Endothelial cell of umbilical vein (primary cell): ENCODE measurements around the gene IFNGR1. TPM values are rescaled to one million over a fixed set of nuclear protein-coding genes. Genes with fewer than 3 reads are reported as not detected.

Experiments used
- BruUV-seq: library from RNA; stranded (reverse); fragments of 400-500 nt; replicated peaks from 2 replicates; lab custom pipeline; 2021; lab: Mats Ljungman, UMichigan
- CTCF ChIA-PET: fragments of 300-600, 350-600 bp; sonication (Branson Sonifier 250); formaldehyde crosslinking; loops from one replicate; lab custom pipeline; 2021; ENCODE audit warnings: antibody characterized with exemption, inconsistent platforms; lab: Charles Lee
- POLR2A ChIA-PET: fragments of 300-600, 350-600 bp; sonication (Branson Sonifier 250); formaldehyde crosslinking; loops from one replicate; lab custom pipeline; 2021; ENCODE audit warnings: antibody characterized with exemption, inconsistent platforms; lab: Charles Lee
- DNase-seq: peaks from one replicate; pipeline ENCODE4 v3.0.0-alpha.2; 2011; ENCODE audit warnings: low read depth, low spot score
- FAIRE-seq: peaks from 2 replicates; lab custom pipeline; 2011; peaks lifted over from hg19 to GRCh38; lab: Jason Lieb, UNC
- H2AFZ ChIP-seq: 2 replicates; pipeline ENCODE4 v1.6.0; 2012; ENCODE audit warnings: low read depth, low read length, control low read depth, inconsistent platforms
- H3K27ac ChIP-seq: 2 replicates; pipeline ENCODE4 v1.5.1; 2011; ENCODE audit warnings: low read depth, mild to moderate bottlenecking, control low read depth, low read length, moderate library complexity; ENCODE audit not compliant: insufficient read depth
- H3K27me3 ChIP-seq, 2 experiments: 2 replicates each; pipeline versions ENCODE4 v1.6.0 to v1.6.1; 2011; ENCODE audit warnings: low read length in 2 of 2, mixed read lengths in 1 of 2; ENCODE audit not compliant: control insufficient read depth in 2 of 2, insufficient read depth in 2 of 2
- H3K36me3 ChIP-seq, 2 experiments: 2 replicates in 1 of 2; 3 replicates in 1 of 2; pipeline ENCODE4 v1.5.1; 2011; ENCODE audit warnings: low read length in 2 of 2, mild to moderate bottlenecking in 1 of 2, moderate library complexity in 1 of 2; ENCODE audit not compliant: control insufficient read depth in 2 of 2, insufficient read depth in 2 of 2; ENCODE audit errors: extremely low read depth in 1 of 2
- H3K4me1 ChIP-seq: 3 replicates; pipeline ENCODE4 v1.5.1; 2011; ENCODE audit warnings: mild to moderate bottlenecking, low read length; ENCODE audit not compliant: control insufficient read depth, insufficient read depth; ENCODE audit errors: extremely low read depth
- H3K4me2 ChIP-seq: 2 replicates; pipeline ENCODE4 v1.6.1; 2011; ENCODE audit warnings: low read length, control low read depth, mixed read lengths; ENCODE audit not compliant: insufficient read depth
- H3K4me3 ChIP-seq, 3 experiments: fragments of 200-600 bp in 1 of 3; sonication (generic), shearing (Covaris generic) in 1 of 3; replicated peaks in 1 of 3; 2 replicates each; pipeline ENCODE4 v1.5.1; 2011 to 2016; ENCODE audit warnings: control low read depth in 3 of 3, low read length in 3 of 3, mild to moderate bottlenecking in 2 of 3, inconsistent platforms in 1 of 3, low read depth in 1 of 3, moderate library complexity in 1 of 3; ENCODE audit not compliant: insufficient read depth in 1 of 3
- H3K79me2 ChIP-seq: 2 replicates; pipeline ENCODE4 v1.6.0; 2012; ENCODE audit warnings: low read length, inconsistent platforms; ENCODE audit not compliant: control insufficient read depth, insufficient read depth
- H3K9ac ChIP-seq: replicated peaks from 2 replicates; pipeline ENCODE3; 2011; ENCODE audit warnings: low read length, control low read depth; ENCODE audit not compliant: insufficient read depth; ENCODE audit errors: extremely low read depth
- H3K9me1 ChIP-seq: replicated peaks from 3 replicates; pipeline ENCODE4 v1.6.0; 2011; ENCODE audit warnings: mild to moderate bottlenecking, low read length; ENCODE audit not compliant: control insufficient read depth, insufficient read depth; ENCODE audit errors: extremely low read depth
- H3K9me3 ChIP-seq: replicated peaks from 2 replicates; pipeline ENCODE4 v1.5.1; 2012; ENCODE audit warnings: low read length, inconsistent platforms; ENCODE audit not compliant: control insufficient read depth, insufficient read depth
- H4K20me1 ChIP-seq: replicated peaks from 2 replicates; pipeline ENCODE3; 2011; ENCODE audit warnings: mild to moderate bottlenecking, low read length; ENCODE audit not compliant: control insufficient read depth, insufficient read depth; ENCODE audit errors: extremely low read depth
- FOS ChIP-seq: IDR thresholded peaks from 2 replicates; pipeline ENCODE4 v1.6.1; 2011; ENCODE audit warnings: mild to moderate bottlenecking, low read length, moderate library complexity, borderline replicate concordance; ENCODE audit not compliant: insufficient read depth
- JUN ChIP-seq: IDR thresholded peaks from 2 replicates; pipeline ENCODE4 v1.6.1; 2011; ENCODE audit warnings: borderline replicate concordance, low read depth; ENCODE audit not compliant: insufficient read length, insufficient read depth
- POLR2A ChIP-seq: IDR thresholded peaks from 2 replicates; pipeline ENCODE4 v1.6.1; 2012; ENCODE audit warnings: low read depth, mild to moderate bottlenecking, control low read depth, low read length
- dilution Hi-C: fragments of 300-500 bp; cut with MboI; formaldehyde crosslinking; loops from one replicate; pipeline ENCODE4 v1.15.0; 2019; ENCODE audit warnings: low sequenced_read_pairs; ENCODE audit not compliant: extremely low pct_ligation_motif_present
- intact Hi-C: fragments of 100-400 bp; cut with micrococcal nuclease; formaldehyde crosslinking; loops from one replicate; pipeline ENCODE4 v1.10.0; 2022
- polyA plus RNA-seq, 4 experiments: library from polyadenylated mRNA; depleted of rRNA in 3 of 4; stranded (reverse) in 3 of 4; unstranded in 1 of 4; fragments of >200 nt; gene quantifications; 2 replicates each; pipeline versions ENCODE4 v1.2.1 to v1.2.3, GENCODE V29; 2011 to 2012; ENCODE audit warnings: missing spikeins in 1 of 4
- total RNA-seq: library from RNA; stranded (reverse); gene quantifications from 2 replicates; pipeline ENCODE4 v1.2.3, GENCODE V29; 2021
- TF ChIP-seq, protein P1 (sequence below), 2 donors: IDR thresholded peaks; 1 replicate in 1 of 2; 2 replicates in 1 of 2; pipeline ENCODE4 v1.5.1; 2011; ENCODE audit warnings: low read length in 2 of 2, mild to moderate bottlenecking in 2 of 2, moderate library complexity in 2 of 2, control low read depth in 1 of 2, inconsistent platforms in 1 of 2, low read depth in 1 of 2; ENCODE audit not compliant: insufficient read depth in 1 of 2; ENCODE audit errors: extremely low read depth in 1 of 2

The IFNGR1 gene
- total and polyA plus RNA-seq, 2 donors (not counting 3 experiments of a cell fraction or from before 2014, with no cell fraction given): 19.1 to 31.2 TPM

- H3K4me1 ChIP-seq: no peaks in the 10 kb centered on the region
- H3K9me1 ChIP-seq: no peaks in the 10 kb centered on the region
- BruUV-seq: no TSS peak
- no peak overlapping the region for H3K9ac ChIP-seq
- H3K27ac ChIP-seq: no peak overlapping the region
- no peak for TF ChIP-seq FOS
- no peak for TF ChIP-seq POLR2A
- TF ChIP-seq JUN: no peak
- TF ChIP-seq, protein P1, sequence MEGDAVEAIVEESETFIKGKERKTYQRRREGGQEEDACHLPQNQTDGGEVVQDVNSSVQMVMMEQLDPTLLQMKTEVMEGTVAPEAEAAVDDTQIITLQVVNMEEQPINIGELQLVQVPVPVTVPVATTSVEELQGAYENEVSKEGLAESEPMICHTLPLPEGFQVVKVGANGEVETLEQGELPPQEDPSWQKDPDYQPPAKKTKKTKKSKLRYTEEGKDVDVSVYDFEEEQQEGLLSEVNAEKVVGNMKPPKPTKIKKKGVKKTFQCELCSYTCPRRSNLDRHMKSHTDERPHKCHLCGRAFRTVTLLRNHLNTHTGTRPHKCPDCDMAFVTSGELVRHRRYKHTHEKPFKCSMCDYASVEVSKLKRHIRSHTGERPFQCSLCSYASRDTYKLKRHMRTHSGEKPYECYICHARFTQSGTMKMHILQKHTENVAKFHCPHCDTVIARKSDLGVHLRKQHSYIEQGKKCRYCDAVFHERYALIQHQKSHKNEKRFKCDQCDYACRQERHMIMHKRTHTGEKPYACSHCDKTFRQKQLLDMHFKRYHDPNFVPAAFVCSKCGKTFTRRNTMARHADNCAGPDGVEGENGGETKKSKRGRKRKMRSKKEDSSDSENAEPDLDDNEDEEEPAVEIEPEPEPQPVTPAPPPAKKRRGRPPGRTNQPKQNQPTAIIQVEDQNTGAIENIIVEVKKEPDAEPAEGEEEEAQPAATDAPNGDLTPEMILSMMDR (IDR thresholded peaks at IDR 0.05; ENCODE audit: extremely low read depth in 1 of 2, insufficient read depth in 1 of 2, low read depth in 1 of 2, low read length in 2 of 2): no peak
- no peak overlapping the region for H2AFZ ChIP-seq
- CTCF ChIA-PET: interaction anchor here (0.9 kb wide), 2 partner anchors 105 to 148 kb away, joined by 3 to 6 read pairs; no protein-coding TSS in a partner anchor
- no peak overlapping the region for H3K4me2 ChIP-seq
- H3K79me2 ChIP-seq: no peaks in the 10 kb centered on the region
- H3K4me3 ChIP-seq: no peak overlapping the region
- no peaks in the 10 kb centered on the region for H3K27me3 ChIP-seq
- no peaks in the 10 kb centered on the region for H3K36me3 ChIP-seq
- dilution Hi-C loops (no loop called here), intact Hi-C loops (no loop called here)
- POLR2A ChIA-PET: interaction anchor here (0.6 kb wide), 1 partner anchor 531 kb away, joined by 4 read pairs; no protein-coding TSS in a partner anchor
- no peaks in the 10 kb centered on the region for H4K20me1 ChIP-seq
- DNase-seq (no peak), FAIRE-seq (no peak)
- no peaks in the 10 kb centered on the region for H3K9me3 ChIP-seq
Measured at GRCh38 chr6:137166247-137167098, 52.7 kb downstream of the IFNGR1 start.
